ENCODE measurements around the gene AURKA.
"Not testable (repeated sequence)": the region's sequence is repeated elsewhere in the genome, so short reads cannot be mapped to it uniquely, and the experiment has no call there.

Gene AURKA

GRCh38 chr20:56417402-56417801 lies 25.4 kb upstream of the AURKA start:
- no peaks in the 10 kb centered on the region for H3K27me3 ChIP-seq
- peaks cover 33% of the 10 kb centered on the region for H3K36me3 ChIP-seq
- peak overlapping the region; percentile 97 for H3K27ac ChIP-seq
- no peaks in the 10 kb centered on the region for H3K9me3 ChIP-seq
- peak overlapping the region; percentile 42 to 55 for H3K4me3 ChIP-seq (ENCODE audit: low read depth in 1 of 2, low read length in 1 of 2)
- peaks cover 97 to 98% of the 10 kb centered on the region in 2 experiments for H3K4me1 ChIP-seq (ENCODE audit: control insufficient read depth in 1 of 2, insufficient read depth in 1 of 2, low read depth in 1 of 2, low read length in 1 of 2)
- TF ChIP-seq, protein P1, sequence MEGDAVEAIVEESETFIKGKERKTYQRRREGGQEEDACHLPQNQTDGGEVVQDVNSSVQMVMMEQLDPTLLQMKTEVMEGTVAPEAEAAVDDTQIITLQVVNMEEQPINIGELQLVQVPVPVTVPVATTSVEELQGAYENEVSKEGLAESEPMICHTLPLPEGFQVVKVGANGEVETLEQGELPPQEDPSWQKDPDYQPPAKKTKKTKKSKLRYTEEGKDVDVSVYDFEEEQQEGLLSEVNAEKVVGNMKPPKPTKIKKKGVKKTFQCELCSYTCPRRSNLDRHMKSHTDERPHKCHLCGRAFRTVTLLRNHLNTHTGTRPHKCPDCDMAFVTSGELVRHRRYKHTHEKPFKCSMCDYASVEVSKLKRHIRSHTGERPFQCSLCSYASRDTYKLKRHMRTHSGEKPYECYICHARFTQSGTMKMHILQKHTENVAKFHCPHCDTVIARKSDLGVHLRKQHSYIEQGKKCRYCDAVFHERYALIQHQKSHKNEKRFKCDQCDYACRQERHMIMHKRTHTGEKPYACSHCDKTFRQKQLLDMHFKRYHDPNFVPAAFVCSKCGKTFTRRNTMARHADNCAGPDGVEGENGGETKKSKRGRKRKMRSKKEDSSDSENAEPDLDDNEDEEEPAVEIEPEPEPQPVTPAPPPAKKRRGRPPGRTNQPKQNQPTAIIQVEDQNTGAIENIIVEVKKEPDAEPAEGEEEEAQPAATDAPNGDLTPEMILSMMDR (IDR thresholded peaks at IDR 0.05): no peak

- peak overlapping the region in 1 of 2 experiments; percentile 81 for H3K4me3 ChIP-seq (ENCODE audit: low read depth in 1 of 2, low read length in 1 of 2)
- H3K36me3 ChIP-seq: peaks cover 20% of the 10 kb centered on the region
- H3K4me1 ChIP-seq (ENCODE audit: control insufficient read depth in 1 of 2, insufficient read depth in 1 of 2, low read depth in 1 of 2, low read length in 1 of 2): peaks cover 96 to 98% of the 10 kb centered on the region in 2 experiments
- H3K27ac ChIP-seq: peak overlapping the region; percentile 97
- no peaks in the 10 kb centered on the region for H3K9me3 ChIP-seq
- no peaks in the 10 kb centered on the region for H3K27me3 ChIP-seq
- TF ChIP-seq, protein P1 (IDR thresholded peaks at IDR 0.05): no peak
These were observed 23.1 kb upstream of the AURKA start for GRCh38 chr20:56414842-56415765.

- Histone ChIP-seq H3K4me3 (ENCODE audit: low read depth in 1 of 2, low read length in 1 of 2) (peak overlapping the region; percentile 68 to 81), H3K4me1 (ENCODE audit: control insufficient read depth in 1 of 2, insufficient read depth in 1 of 2, low read depth in 1 of 2, low read length in 1 of 2) (peaks cover 92 to 93% of the 10 kb centered on the region in 2 experiments), H3K9me3 (no peaks in the 10 kb centered on the region), H3K36me3 (peaks cover 16% of the 10 kb centered on the region), H3K27me3 (no peaks in the 10 kb centered on the region), H3K27ac (peak overlapping the region; percentile 97)
- TF ChIP-seq, protein P1 (IDR thresholded peaks at IDR 0.05): no peak
These were observed 20.9 kb upstream of the AURKA start for GRCh38 chr20:56412949-56413348.

DNA sequence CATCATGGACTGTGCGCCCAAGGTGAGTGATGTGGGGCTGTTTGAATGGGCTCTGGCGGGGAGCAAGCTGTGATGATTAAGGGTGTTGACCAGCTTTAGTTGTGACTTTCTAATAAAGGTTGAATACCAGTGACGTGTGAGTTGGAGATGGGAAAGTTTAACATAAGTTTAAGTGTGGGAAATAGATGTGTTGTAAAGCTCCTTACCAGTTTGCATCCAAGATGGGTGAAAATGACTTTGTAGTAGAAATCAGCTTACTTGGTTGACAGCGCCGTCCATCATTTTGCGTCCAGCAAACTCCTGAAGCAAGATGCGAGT lies 20.4 kb upstream of the AURKA start:
- Histone ChIP-seq H3K4me1 (ENCODE audit: control insufficient read depth in 1 of 2, insufficient read depth in 1 of 2, low read depth in 1 of 2, low read length in 1 of 2) (peaks cover 87 to 88% of the 10 kb centered on the region in 2 experiments), H3K27me3 (no peaks in the 10 kb centered on the region), H3K27ac (peak overlapping the region; percentile 97), H3K36me3 (peaks cover 18% of the 10 kb centered on the region), H3K9me3 (no peaks in the 10 kb centered on the region), H3K4me3 (ENCODE audit: low read depth in 1 of 2, low read length in 1 of 2) (peak overlapping the region; percentile 68 to 81)
- TF ChIP-seq, protein P1 (IDR thresholded peaks at IDR 0.05): no peak

DNA sequence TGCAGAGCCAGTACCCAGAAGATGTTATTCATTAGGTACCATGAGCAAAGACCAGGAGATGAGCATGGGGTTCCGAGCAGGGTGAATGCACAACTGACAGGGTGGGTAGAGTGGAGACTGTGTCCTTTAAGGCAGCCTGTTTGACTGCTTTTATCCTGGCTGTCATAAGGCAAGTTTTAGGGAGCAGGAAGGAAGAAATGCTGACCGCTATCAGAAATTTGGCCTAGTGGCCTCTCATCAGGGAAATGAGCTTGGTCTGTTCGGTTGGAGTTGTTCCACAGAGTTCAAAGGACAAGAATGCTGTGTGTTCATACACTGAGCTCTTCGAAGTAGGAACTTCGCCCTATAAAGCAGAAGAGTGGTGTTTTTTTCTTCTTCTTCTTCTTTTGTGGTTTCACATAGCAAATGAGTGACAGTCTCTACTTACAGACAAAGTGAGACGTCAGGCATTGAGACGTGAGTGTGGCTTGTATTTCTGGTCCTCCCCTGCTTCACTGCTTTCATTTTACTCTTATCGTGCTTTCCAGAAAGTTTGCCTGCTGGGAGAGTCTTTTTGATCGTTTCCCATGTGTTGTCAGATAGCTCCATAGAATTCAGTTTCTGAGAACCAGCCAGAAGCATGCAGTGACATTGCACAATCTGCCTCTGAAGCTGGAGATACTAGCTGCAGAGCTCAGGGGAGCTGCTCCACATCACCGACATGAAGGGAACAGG lies 19.9 kb upstream of the AURKA start, which contains the start of gene CASS4:
Gene CASS4 (plus strand): TSS at position 502 of the 714 bp plus-strand sequence. CDS start 199 bp downstream, at position 701.
- TF ChIP-seq, protein P1 (IDR thresholded peaks at IDR 0.05): peak; percentile 48
- H3K4me1 ChIP-seq (ENCODE audit: control insufficient read depth in 1 of 2, insufficient read depth in 1 of 2, low read depth in 1 of 2, low read length in 1 of 2): peaks cover 81 to 83% of the 10 kb centered on the region in 2 experiments
- no peaks in the 10 kb centered on the region for H3K9me3 ChIP-seq
- peaks cover 19% of the 10 kb centered on the region for H3K36me3 ChIP-seq
- no peaks in the 10 kb centered on the region for H3K27me3 ChIP-seq
- H3K4me3 ChIP-seq (ENCODE audit: low read depth in 1 of 2, low read length in 1 of 2): peak within 1 kb of the TSS; percentile 68 to 81
- peak within 1 kb of the TSS; percentile 97 for H3K27ac ChIP-seq

DNA sequence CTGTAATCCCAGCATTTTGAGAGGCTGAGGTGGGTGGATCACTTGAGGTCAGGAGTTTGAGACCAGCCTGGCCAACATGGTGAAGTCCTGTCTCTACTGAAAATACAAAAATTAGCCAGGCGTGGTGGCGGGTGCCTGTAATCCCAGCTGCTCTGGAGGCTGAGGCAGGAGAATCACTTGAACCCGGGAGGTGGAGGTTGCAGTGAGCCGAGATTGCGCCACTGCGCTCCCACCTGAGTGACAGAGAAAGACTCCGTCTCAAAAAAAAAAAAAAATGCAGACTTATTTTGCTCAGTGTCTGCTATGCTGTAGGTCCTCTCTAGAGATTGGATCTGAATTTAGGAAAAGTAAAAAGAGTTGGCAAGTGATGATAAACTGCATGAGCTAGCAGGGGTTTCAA lies 19.3 kb upstream of the AURKA start:
- H3K9me3 ChIP-seq, H3K27me3 ChIP-seq: not testable (repeated sequence)
- H3K36me3 ChIP-seq: peaks cover 17% of the 10 kb centered on the region
- peak overlapping the region; percentile 97 for H3K27ac ChIP-seq
- H3K4me1 ChIP-seq (ENCODE audit: control insufficient read depth in 1 of 2, insufficient read depth in 1 of 2, low read depth in 1 of 2, low read length in 1 of 2): peaks cover 75 to 76% of the 10 kb centered on the region in 2 experiments
- peak overlapping the region; percentile 68 to 81 for H3K4me3 ChIP-seq (ENCODE audit: low read depth in 1 of 2, low read length in 1 of 2)
